Astrocyte (in vitro differentiated cells and primary cell): ENCODE data around the gene WDR20.
"Not testable (repeated sequence)": the region's sequence is repeated elsewhere in the genome, so short reads cannot be mapped to it uniquely, and the experiment has no call there.

Experiments used
- EZH2 ChIP-seq: IDR thresholded peaks from 2 replicates; pipeline ENCODE4 v1.6.1; 2012; ENCODE audit warnings: mild to moderate bottlenecking, low read length, inconsistent platforms; ENCODE audit not compliant: insufficient read depth
- TF ChIP-seq, protein P1 (sequence below): IDR thresholded peaks from 2 replicates; pipeline ENCODE4 v1.5.1; 2011; ENCODE audit warnings: low read depth, mild to moderate bottlenecking, inconsistent platforms, low read length, moderate library complexity; ENCODE audit not compliant: insufficient read depth

DNA sequence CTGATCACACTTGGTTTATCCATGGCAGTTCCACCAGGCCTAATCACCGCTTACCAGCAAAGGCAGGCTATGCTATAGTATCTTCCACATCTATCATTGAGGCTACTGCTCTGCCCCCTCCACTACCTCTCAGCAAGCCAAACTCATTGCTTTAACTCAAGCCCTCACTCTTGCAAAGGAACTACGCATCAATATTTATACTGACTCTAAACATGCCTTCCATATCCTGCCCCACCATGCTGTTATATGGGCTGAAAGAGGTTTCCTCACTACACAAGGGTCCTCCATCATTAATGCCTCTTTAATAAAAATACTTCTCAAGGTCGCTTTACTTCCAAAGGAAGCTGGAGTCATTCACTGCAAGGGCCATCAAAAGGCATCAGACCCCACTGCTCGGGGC lies 104.1 kb downstream of the WDR20 start:
- TF ChIP-seq, protein P1, sequence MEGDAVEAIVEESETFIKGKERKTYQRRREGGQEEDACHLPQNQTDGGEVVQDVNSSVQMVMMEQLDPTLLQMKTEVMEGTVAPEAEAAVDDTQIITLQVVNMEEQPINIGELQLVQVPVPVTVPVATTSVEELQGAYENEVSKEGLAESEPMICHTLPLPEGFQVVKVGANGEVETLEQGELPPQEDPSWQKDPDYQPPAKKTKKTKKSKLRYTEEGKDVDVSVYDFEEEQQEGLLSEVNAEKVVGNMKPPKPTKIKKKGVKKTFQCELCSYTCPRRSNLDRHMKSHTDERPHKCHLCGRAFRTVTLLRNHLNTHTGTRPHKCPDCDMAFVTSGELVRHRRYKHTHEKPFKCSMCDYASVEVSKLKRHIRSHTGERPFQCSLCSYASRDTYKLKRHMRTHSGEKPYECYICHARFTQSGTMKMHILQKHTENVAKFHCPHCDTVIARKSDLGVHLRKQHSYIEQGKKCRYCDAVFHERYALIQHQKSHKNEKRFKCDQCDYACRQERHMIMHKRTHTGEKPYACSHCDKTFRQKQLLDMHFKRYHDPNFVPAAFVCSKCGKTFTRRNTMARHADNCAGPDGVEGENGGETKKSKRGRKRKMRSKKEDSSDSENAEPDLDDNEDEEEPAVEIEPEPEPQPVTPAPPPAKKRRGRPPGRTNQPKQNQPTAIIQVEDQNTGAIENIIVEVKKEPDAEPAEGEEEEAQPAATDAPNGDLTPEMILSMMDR = not testable (repeated sequence)
- not testable (repeated sequence) for TF ChIP-seq EZH2
